DMS79 (cell line): ENCODE results near the gene GTF3C2.

Experiments used
- DNase-seq: peaks from one replicate; lab custom pipeline; 2025; lab: John Stamatoyannopoulos, UW

GTF3C2 gene

DNA sequence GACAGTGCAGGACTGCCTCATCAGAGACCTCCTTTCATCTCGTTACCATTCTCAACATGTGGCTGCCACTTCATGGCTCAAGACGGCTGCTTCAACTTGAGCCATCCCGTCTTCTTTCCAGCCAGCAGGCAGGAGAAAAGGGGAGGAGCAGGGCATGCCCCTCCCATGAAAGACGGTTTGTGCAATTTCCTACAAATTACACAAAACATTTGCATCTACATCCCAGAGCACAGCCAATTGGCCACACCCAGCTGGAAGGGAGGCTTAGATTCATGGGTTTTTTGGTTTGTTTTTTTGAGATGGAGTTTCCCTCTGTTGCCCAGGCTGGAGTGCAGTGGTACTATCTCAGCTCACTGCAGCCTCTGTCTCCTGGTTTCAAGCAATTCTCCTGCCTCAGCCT is 60.1 kb downstream of the GTF3C2 start:
- no peak for DNase-seq

DNA sequence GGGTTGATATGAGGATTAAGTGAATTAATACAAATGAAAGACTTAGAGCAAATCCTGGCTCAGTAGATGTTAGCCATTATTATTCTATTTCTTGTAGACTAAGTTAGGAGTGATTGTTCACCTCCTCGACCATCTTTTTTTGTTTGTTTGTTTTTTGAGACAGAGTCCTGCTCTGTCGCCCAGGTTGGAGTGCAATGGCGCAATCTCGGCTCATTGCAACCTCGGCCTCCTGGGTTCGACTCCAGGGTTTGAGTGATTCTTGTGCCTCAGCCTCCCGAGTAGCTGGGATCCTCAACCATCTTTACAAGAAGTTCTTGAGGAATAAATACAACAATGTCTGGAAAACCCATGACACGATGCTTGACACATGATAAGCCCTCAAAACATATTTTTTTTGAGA is 61.6 kb downstream of the GTF3C2 start:
- no peak for DNase-seq

DNA sequence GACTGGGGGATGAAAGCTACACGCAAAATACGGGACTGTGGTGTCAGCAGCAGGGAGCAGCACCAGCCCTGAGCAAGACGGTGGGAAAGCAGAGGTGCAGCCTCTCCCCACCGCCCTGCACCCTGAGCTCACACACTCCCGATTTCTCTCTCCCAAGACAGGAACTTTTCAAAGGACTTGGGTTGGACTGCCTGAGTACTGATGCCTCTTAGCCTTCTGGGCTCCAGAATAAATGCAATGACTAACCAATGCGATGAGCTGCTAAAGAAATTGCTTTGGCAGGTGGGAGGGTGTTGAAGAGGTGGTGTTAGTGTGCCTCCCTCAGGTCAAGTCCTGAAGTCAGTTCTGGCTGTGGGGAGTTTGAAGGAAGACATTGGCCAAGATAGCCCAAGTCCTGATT is 64.7 kb downstream of the GTF3C2 start:
- DNase-seq, result no peak

DNA sequence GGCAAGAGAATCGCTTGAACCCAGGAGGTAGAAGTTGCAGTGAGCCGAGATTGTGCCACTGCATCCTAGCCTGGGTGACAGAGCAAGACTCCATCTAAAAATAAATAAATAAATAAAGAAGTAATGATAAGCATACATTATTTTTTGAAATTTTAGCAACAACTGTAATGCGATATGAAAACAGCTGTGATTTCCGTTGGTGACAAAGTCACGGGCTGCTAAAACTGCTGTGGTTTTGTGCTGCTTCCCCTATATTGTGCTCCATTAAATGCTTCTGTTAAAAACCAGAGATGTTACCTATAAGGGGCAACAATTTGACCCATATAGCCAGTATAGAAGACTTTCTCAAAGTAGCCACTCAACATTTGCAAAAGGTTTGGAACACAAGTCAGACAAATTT is 66.0 kb downstream of the GTF3C2 start:
- no peak for DNase-seq

GRCh38 chr2:27288610-27289009 is 68.0 kb downstream of the GTF3C2 start:
- no peak for DNase-seq

DNA sequence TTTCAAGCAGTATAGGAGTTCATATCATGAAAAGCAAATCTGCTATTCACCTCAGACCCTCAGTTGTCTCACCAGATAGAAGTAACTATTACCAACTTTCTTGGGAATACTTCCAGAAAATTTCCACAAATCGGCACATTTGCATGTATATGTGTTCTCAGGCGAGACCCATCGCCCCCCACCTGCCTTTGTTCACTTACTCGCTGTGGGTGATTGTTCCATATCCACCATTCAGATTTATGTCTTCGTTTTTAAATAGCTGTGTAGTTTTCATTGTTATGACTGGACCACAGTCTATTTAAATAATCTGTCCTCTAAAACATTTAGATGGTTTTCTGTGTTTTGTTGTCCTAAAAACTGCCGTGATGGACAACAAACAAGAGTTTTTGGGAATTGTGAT is 71.1 kb downstream of the GTF3C2 start:
- no peak for DNase-seq

GRCh38 chr2:27284996-27285395 is 71.6 kb downstream of the GTF3C2 start:
- no peak for DNase-seq

- no peak for DNase-seq
These were observed 73.7 kb downstream of the GTF3C2 start for GRCh38 chr2:27282892-27283291.

DNA sequence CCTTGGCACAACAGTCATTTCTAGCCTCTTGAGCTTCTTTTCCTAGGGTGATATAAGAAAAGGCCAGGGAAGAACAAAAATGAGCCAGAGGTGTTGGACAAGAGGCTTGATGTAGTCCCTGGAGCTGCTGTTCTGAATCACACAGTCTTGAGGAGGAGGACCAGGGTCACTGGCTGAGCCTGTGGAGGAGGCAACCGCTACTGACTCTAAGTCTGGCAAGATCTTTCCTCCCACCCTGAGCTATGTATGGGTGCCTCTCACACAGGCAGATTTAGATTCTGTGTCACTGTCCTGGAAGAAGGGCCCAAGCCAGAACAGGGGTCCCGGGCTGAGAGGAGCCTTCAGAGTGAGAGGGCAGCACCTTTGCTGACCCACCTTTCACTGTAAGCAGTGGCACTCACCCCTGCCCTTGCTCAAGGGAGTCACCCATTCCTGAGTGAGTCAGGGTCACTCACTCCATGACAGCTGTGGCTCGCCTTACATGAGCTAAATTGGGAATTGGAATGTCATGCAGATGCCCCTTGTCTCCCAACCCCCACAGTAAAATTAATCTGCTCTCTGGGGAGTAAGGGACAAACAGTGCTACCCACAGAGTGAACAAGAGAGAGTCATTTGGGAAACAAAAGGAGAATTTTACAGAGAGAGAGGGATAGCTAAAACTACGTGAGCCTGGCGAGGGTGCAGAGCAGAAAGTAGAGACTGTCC is 74.6 kb downstream of the GTF3C2 start, which contains the start of gene TRIM54:
Gene TRIM54 (plus strand): TSS at position 575 of the 705 bp plus-strand sequence. CDS start 303 bp downstream, outside the sequence.
- no peak for DNase-seq

DNA sequence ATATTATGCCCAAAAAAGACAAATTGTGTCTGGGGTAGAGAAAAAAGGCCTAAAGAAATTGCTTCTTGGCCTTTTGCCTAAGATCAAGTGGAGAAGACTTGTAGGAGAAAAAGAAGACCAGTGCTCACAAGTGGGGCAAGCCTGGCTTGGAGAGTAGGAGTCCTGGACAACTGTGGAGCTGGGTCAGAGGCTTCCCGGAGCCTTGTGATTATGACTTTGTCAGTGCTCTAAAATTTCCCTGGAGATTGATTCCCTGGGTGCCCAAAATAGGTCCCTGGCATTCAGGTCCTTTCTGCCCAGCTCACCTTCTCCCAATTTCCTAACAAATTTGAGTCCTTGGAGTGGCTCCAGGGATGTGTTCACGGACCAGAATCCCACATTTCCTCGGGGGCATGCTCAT is 75.1 kb downstream of the GTF3C2 start:
- DNase-seq, result no peak

DNA sequence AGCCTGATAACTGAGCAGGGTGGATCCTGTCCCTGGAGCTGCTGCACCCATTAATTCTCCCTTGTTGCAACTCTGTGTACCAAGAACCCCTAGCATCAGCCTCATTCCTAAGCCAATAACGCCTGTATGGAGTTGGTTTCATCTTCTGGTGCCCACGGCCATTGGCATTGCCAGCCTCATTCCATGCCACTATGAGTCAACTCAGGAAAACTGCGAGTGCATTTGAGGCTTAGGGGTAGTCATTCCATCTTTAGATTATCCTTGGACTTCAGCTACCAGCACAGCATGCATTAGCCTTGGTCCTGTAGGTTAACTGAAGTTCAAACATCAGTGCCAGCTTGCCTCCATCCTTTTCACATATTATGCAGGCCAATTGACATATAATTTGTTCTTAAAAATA is 75.7 kb downstream of the GTF3C2 start:
- no peak for DNase-seq

GRCh38 chr2:27278010-27278409 is 78.6 kb downstream of the GTF3C2 start:
- no peak for DNase-seq
